Islet precursor cell (in vitro differentiated cells): Measurements from ENCODE around the gene JAZF1.
A peak's percentile ranks its signal among the peaks of the same experiment; 100 is the strongest.

ENCODE experiments used
- DNase-seq: peaks from one replicate; pipeline ENCODE4 v3.0.0-alpha.2; 2018

The JAZF1 gene

GRCh38 chr7:27999829-28000228 is 180.8 kb downstream of the JAZF1 start:
- DNase-seq: no peak

DNA sequence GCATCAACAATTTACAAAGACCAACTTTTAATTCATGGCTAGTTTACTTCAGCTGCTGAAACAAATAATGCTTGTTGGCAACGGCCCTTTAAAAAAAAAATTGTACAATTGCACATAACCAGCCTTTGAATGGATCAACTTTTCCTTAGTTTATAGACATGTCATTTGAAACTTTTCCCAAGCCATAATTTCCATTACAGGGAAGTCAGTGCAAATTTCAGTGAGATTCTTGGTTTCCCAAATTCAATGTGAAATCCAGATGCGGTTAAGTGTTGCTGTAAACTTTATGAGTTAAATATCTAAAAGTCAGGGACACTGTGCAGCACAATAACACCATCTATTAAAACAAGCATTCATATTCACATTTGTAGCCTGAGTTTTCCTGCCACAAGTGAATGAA is 182.2 kb downstream of the JAZF1 start:
- DNase-seq: no peak

DNA sequence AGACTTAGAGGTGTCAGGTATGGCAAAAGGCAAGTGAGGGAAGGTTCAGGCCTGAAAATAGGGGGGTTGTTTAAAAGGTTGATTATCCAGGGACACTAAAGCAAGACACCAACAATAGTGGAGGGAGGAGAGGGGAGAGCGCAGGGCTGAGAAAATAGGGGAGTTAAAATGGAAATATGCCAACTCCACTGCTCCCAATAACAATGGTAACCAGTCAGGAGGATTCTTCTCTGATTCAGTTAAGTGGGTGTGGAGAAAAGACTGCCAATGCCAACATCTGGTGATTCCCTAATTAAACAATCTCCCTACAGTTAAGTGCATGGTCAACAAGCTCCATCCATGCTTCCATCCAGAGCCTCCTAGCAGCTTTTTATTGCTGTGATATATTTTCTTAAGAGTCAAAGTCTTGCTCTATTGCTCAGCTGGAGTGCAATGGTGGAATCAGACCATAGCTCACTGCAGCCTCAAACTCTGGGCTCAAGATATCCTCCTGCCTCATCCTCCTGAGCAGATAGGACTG is 183.3 kb downstream of the JAZF1 start:
- no peak for DNase-seq

DNA sequence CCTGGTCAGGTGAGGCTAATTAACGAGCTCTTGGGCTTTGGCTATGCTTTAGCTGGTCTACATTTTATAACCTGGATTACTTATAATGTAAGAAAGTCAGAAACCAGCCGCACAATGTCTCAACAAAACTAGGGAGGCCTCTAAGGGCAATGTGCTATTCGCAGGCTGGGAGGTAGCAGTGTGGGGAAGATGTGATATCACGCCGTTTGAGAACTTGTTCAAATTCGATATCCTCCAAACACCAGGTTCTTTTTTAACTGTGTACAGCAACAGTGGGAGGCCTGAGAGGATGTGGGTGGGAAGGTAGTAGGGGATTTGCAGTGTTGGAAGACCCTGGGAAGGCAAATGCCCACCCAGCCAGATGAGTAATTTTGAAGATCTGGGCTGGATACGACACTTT is 184.5 kb downstream of the JAZF1 start:
- DNase-seq: no peak

GRCh38 chr7:27995228-27995627 is 185.4 kb downstream of the JAZF1 start:
- DNase-seq: no peak

DNA sequence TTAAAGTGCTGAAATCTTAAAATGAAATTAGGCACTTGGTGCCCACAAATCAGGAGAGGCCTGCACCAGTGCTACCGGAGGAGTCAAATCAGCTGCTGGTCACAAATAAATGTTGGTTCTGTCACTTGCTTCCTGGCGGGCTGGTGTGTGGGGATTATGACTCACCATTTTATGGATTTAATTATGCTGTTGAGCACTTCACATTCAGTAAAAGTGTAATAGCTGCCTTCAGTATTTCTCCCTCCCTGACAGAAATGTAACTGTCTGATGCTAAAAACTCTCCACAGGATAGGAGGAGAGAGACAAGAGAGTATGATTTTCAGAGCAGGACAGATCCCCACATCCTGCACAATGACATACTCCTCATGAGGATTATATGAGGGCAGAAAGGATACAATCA is 186.0 kb downstream of the JAZF1 start:
- DNase-seq: peak; percentile 61

GRCh38 chr7:27992755-27993493 is 187.7 kb downstream of the JAZF1 start:
- no peak for DNase-seq

GRCh38 chr7:27992097-27992496 is 188.5 kb downstream of the JAZF1 start:
- DNase-seq: no peak

DNA sequence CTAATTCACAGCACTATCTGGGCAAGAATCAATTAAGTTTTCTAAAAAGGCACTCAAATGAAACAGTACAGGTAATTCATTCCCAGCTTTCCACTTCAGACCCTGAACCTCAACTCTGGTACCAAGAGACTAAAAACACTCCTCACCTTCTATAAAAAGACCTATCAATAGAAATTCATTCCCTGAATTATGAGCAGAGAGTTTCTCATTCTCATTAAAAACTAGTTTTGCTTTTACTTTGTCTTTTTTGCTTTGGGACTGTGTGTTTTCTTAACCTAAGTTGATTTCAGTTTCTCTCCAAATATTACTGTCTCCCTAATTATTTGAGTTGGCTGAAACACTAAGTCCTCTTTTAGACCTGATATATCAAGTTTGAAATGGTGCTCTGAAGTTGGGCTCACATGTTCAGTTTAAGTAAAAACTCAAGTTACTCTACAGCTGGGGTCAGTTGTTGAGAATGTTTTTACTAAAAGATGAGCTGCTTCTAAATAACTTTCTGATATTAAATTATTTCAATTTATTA is 189.5 kb downstream of the JAZF1 start:
- DNase-seq: no peak

GRCh38 chr7:27976531-27976930 is 204.1 kb downstream of the JAZF1 start:
- no peak for DNase-seq

GRCh38 chr7:27973625-27974024 is 207.0 kb downstream of the JAZF1 start:
- no peak for DNase-seq

DNA sequence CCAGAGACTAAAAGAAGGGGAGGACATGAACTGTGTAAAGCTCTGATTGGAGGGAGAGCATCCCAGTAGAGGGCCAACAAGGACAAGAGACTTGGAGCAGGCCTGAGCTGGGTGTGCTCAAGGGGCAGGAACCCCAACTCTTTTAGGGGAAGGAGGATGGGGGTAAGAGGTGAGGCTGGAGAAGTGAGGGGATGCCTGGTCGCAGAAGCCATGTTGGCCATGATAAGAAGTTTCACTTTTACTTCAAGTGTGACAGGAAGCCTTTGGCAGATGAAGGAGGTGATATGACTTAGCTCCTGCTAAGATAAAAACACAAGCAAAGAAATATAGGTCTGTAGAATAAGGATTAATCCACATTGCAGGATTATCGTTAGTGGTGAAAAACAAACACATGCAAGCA is 208.3 kb downstream of the JAZF1 start:
- DNase-seq: no peak

DNA sequence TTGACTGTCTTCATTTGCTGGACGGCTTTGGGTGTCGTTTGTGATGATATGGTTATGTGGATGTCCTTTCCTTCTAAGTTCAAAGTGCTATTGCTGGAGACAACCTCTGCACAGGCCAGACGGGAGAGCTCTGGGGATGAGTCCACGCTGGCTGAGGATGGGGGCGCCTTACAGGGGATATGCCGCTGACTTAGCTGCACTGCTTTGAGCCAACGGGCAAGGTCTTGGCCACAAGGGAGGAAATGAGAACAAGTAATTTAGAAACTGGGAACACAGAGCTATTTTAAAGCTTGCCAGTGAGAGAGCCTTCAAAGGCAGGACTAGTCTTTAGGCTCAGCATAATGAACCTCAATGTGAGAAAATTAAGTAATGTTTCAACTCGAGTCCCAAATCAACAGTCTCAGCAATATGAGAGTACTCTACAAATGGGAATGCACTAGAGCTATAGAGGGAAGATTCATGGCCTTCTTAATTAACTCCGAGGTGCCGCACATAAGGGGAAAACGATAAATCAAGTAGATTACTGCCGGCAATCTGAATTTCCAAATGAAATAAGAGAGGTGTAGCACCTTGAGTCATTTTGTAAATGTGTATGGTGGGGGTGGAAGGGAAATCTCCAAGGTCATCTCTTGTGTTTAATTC is 209.3 kb downstream of the JAZF1 start:
- no peak for DNase-seq

GRCh38 chr7:27970350-27970749 is 210.2 kb downstream of the JAZF1 start:
- DNase-seq: no peak

DNA sequence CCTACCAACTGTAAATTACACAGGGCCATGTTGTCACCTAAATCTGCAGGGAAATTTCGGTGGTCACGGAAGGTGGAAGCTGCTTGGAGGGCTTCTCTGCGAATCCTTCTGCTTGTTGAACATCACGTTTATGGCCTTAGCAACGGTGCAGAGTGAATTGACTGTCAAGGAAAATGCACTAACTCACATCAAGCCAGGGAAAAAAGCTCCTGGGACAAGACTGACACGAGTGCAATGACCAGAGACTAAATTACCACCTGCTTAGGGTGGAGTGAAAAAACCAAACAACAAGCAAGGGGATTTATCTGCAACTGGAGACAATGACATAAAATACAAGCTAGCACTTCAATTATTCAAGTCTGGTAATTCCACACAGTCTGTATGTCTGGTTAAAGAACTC is 211.2 kb downstream of the JAZF1 start:
- DNase-seq: no peak

GRCh38 chr7:27967639-27968038 is 213.0 kb downstream of the JAZF1 start:
- DNase-seq: no peak

GRCh38 chr7:27966219-27966780 is 214.3 kb downstream of the JAZF1 start:
- DNase-seq: no peak

GRCh38 chr7:27965650-27966049 is 214.9 kb downstream of the JAZF1 start:
- DNase-seq: no peak

DNA sequence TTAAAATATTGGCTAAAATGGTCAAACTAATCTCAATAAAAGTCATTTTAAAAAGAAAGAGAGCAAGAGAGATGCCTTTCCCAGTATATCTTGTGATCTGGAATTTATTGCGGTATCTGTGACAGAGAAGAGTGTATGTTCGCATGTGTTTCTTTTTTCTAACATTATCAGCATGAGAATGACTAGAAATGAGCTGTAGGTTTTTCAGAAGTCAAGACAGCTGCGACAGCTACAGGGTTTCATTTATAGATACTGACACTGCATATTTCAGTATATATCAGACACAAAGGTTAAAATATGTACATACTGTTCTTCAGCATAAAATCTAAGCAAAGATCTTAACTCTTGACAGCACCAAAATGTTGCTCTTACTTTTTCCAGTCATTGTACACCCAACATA is 215.8 kb downstream of the JAZF1 start:
- no peak for DNase-seq

DNA sequence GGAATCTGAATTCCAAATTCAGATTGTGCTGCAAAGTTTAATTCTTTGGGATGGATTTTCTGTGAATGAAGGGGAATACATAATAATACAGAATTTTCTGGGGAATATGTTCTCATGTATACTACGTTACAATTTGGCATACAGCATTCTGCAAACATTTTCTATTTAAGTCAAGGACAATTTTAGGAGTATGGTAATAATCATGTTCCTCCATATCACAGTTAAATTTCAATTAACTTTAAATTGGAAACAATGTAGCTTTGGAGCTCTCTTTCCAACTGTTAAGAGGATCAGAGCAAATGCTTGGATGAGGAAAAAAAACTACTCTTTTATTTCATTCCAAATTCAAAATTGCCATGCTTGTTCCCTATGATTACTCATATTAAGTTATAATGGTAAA is 217.5 kb downstream of the JAZF1 start:
- DNase-seq: no peak

- DNase-seq: no peak
These were observed 218.3 kb downstream of the JAZF1 start for GRCh38 chr7:27962273-27962672.

- no peak for DNase-seq
These were observed 219.3 kb downstream of the JAZF1 start for GRCh38 chr7:27961255-27961654.

GRCh38 chr7:27960415-27960814 is 220.2 kb downstream of the JAZF1 start:
- DNase-seq: no peak

GRCh38 chr7:27958933-27959548 is 221.6 kb downstream of the JAZF1 start:
- no peak for DNase-seq
